Measurements from ENCODE around the gene GRXCR2.

DNA sequence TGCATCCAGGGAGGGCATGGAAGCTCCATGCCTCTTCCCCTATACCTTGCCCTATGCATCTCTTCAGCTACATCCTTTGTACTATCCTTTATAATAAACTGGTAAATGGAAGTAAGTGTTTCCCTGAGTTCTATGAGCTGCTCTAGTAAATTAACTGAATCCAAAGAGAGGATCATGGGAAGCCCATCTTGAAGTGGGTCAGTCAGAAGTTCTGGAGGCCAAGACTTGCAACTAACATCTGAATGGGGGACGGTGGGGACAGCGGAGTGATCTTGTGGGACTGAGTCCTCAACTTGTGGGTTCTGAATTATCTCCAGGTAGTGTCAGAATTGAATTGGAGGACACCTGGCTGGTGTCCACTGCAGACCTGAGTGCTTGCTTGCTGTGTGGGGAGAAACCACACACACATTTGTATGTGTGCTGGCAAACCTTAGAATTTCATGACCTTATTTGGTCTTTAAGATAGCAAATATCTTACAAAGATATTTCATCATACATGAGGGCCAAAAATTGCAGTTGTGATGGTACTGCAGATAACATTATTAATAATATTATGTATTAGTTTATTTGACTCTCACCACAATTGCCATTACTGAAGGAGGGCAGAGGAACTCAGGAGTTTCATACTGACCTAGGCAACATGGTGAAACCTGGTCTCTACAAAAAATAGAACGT is 32.2 kb downstream of the GRXCR2 start:
- no peak for TF ChIP-seq CTCF (IDR thresholded peaks at IDR 0.05; ENCODE audit: poor library complexity, severe bottlenecking)
- TF ChIP-seq RAD21 (conservative IDR thresholded peaks at IDR 0.05) = no peak
- TF ChIP-seq EP300 (conservative IDR thresholded peaks at IDR 0.05; ENCODE audit: poor library complexity, severe bottlenecking) = no peak
- TF ChIP-seq POLR2AphosphoS5 (IDR thresholded peaks at IDR 0.05) = no peak
- no peak for TF ChIP-seq EZH2 (IDR thresholded peaks at IDR 0.05; ENCODE audit: borderline replicate concordance, insufficient read depth, low read length, poor library complexity, severe bottlenecking)

Data from neural cell (in vitro differentiated cells).